SIG-M5 (cell line): ENCODE data around the gene ISG20.

Experiments used
- DNase-seq: peaks from one replicate; lab custom pipeline; 2025; lab: John Stamatoyannopoulos, UW

Gene ISG20

GRCh38 chr15:88638626-88639372 lies at the start of gene ISG20:
Gene ISG20, plus strand, starts transcription at chr15:88639016. Its CDS starts 351 bp downstream, at chr15:88639367.
- peak; percentile 87 for DNase-seq

- no peak for DNase-seq
Observed at GRCh38 chr15:88590759-88591158, 48.1 kb upstream of the ISG20 start.

- DNase-seq, result no peak
Observed at GRCh38 chr15:88591384-88591783, 47.4 kb upstream of the ISG20 start.

- DNase-seq, result no peak
Observed at GRCh38 chr15:88603885-88604284, 34.9 kb upstream of the ISG20 start.

GRCh38 chr15:88604381-88605188 lies 34.2 kb upstream of the ISG20 start:
- no peak for DNase-seq

GRCh38 chr15:88605189-88606069 lies 33.4 kb upstream of the ISG20 start:
- DNase-seq, result no peak

GRCh38 chr15:88606070-88606794 lies 32.6 kb upstream of the ISG20 start:
- DNase-seq, result no peak

- DNase-seq, result no peak
Observed at GRCh38 chr15:88607951-88608350, 30.9 kb upstream of the ISG20 start.

GRCh38 chr15:88608607-88609181 lies 30.1 kb upstream of the ISG20 start:
- DNase-seq, result no peak

GRCh38 chr15:88609344-88610090 lies 29.3 kb upstream of the ISG20 start:
- no peak for DNase-seq

- peak; percentile 46 for DNase-seq
Observed at GRCh38 chr15:88610701-88611231, 28.1 kb upstream of the ISG20 start.

GRCh38 chr15:88612186-88612796 lies 26.5 kb upstream of the ISG20 start:
- DNase-seq, result no peak

GRCh38 chr15:88613074-88613944 lies 25.5 kb upstream of the ISG20 start:
- DNase-seq, result no peak

- DNase-seq, result no peak
Observed at GRCh38 chr15:88615303-88616107, 23.3 kb upstream of the ISG20 start.

- no peak for DNase-seq
Observed at GRCh38 chr15:88616240-88616639, 22.6 kb upstream of the ISG20 start.

GRCh38 chr15:88617031-88617722 lies 21.6 kb upstream of the ISG20 start:
- DNase-seq, result no peak

- no peak for DNase-seq
Observed at GRCh38 chr15:88617790-88618189, 21.0 kb upstream of the ISG20 start.
